Islet precursor cell (in vitro differentiated cells): ENCODE measurements around the gene FGFR2.

Experiments
- DNase-seq: peaks from one replicate; pipeline ENCODE4 v3.0.0-alpha.2; 2018

Gene FGFR2

GRCh38 chr10:121442086-121442935 lies 155.9 kb downstream of the FGFR2 start:
- no peak for DNase-seq

- DNase-seq = no peak
Observed at GRCh38 chr10:121440461-121440860, 157.8 kb downstream of the FGFR2 start.

DNA sequence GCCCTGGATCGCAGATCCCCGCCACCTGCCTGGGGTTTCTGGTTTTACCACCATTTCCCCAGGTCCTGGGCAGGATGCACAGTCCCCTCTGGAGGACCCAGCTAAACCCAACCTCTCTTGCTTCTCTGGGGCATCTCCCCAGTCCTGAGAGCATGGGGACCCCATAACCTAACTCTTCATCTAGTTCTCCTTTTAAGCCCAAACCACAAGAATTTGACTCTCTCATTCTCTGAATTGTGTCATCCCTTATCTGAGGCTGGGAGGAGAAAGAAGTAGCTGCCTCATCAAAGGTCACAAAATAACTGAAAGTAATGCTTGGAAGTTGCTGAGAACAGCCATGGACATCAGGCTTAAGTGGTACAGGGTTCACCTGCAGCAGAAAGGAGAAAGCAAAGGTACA lies 159.9 kb downstream of the FGFR2 start:
- DNase-seq = no peak

DNA sequence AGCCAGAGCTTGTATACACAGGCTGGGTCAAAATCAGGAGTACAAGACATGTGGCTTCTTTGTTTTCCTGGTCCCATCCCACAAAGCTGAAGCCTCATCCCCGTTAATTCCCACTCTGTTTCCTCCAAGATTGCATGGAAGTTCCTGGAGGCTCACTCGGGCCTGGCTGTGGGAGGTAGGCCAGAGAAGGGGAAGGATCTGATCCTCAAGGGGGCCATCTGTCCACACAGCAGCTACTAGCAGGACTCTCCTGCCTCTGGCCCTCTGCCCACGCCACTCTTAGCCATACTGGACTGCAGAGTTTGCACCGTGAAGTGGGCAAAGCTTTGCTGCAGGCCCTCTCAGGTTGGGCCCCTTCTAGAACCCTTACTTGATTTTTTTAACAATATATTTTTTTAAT lies 160.6 kb downstream of the FGFR2 start:
- DNase-seq = peak; percentile 72

- DNase-seq = peak; percentile 66
Observed at GRCh38 chr10:121436630-121437341, 161.5 kb downstream of the FGFR2 start.

- no peak for DNase-seq
Observed at GRCh38 chr10:121436281-121436629, 162.0 kb downstream of the FGFR2 start.

- no peak for DNase-seq
Observed at GRCh38 chr10:121435099-121435875, 163.0 kb downstream of the FGFR2 start.

GRCh38 chr10:121433965-121434364 lies 164.3 kb downstream of the FGFR2 start:
- DNase-seq = peak; percentile 71

GRCh38 chr10:121428867-121429266 lies 169.4 kb downstream of the FGFR2 start:
- no peak for DNase-seq
